Gastrocnemius medialis (tissue), 4 donors: ENCODE measurements around the gene C19orf44. TPM values are rescaled to one million over a fixed set of nuclear protein-coding genes. Genes with fewer than 3 reads are reported as not detected.

Experiments
- ATAC-seq, 2 donors: fragments of 150-250 bp; one replicate each; pipeline ENCODE4 v1.9.1; 2016
- DNase-seq, 2 donors: peaks; one replicate each; pipeline ENCODE4 v3.0.0-alpha.2; 2019
- H3K27ac ChIP-seq, 4 donors: fragments of 200-600 bp; sonication (generic); 1 replicate in 1 of 4; 2 replicates in 3 of 4; pipeline ENCODE4 v1.5.1; 2016 to 2018; ENCODE audit warnings: mild to moderate bottlenecking in 2 of 4, moderate library complexity in 1 of 4
- H3K27me3 ChIP-seq, 3 donors: fragments of 200-600 bp; sonication (generic) in 2 of 3; 1 replicate in 1 of 3; 2 replicates in 2 of 3; pipeline versions ENCODE4 v1.5.1 to v1.6.0; 2016 to 2019; ENCODE audit warnings: mild to moderate bottlenecking in 1 of 3, moderate library complexity in 1 of 3
- H3K36me3 ChIP-seq, 2 donors: fragments of 200-600 bp; sonication (generic) in 1 of 2; one replicate each; pipeline ENCODE4 v1.5.1; 2017 to 2018
- H3K4me1 ChIP-seq, 2 donors: fragments of 200-600 bp; sonication (generic) in 1 of 2; one replicate each; pipeline ENCODE4 v1.5.1; 2016 to 2017; ENCODE audit warnings: mild to moderate bottlenecking in 2 of 2
- H3K4me3 ChIP-seq, 4 donors: fragments of 200-600 bp; sonication (generic) in 3 of 4; 1 replicate in 1 of 4; 2 replicates in 3 of 4; pipeline ENCODE4 v1.5.1; 2016 to 2019; ENCODE audit warnings: mild to moderate bottlenecking in 2 of 4
- H3K9me3 ChIP-seq, 3 donors: fragments of 200-600 bp; sonication (generic) in 2 of 3; 1 replicate in 1 of 3; 2 replicates in 2 of 3; pipeline ENCODE4 v1.5.1; 2016 to 2019
- POLR2A ChIP-seq, 2 donors: fragments of 450-650 bp; IDR thresholded peaks; one replicate each; pipeline ENCODE4 v1.6.1; 2017; ENCODE audit warnings: antibody characterized with exemption in 2 of 2, mild to moderate bottlenecking in 2 of 2, moderate library complexity in 2 of 2
- in situ Hi-C, 4 donors: fragments of 200-750 bp; cut with MboI; loops; one replicate each; pipeline versions ENCODE4 v1.15.0 to v1.8.0; 2017; ENCODE audit warnings: low sequenced_read_pairs in 4 of 4
- intact Hi-C: fragments of 100-400 bp; cut with DNase I; formaldehyde crosslinking; loops from one replicate; pipeline ENCODE4 v1.15.1; 2023; ENCODE audit warnings: low total_unique reads
- total RNA-seq, 4 donors: library from RNA; depleted of rRNA; stranded (reverse); fragments of >200 nt; gene quantifications; one replicate each; pipeline versions ENCODE4 v1.1.0 to v1.2.3, GENCODE V29; 2016
- TF ChIP-seq, protein P1 (sequence below), 5 experiments: fragments of 450-650 bp in 3 of 5; fragments of 200-600 bp in 2 of 5; sonication (generic) in 2 of 5; IDR thresholded peaks in 4 of 5; conservative IDR thresholded peaks in 1 of 5; 1 replicate in 4 of 5; 2 replicates in 1 of 5; pipeline ENCODE4 v1.5.1; 2016 to 2019; ENCODE audit warnings: antibody characterized with exemption in 5 of 5, mild to moderate bottlenecking in 3 of 5, moderate library complexity in 3 of 5

Gene C19orf44
- total RNA-seq, 4 donors from 2014 or later, result 4.1 to 7.1 (median 5.0) TPM

- Histone ChIP-seq H3K27me3 (no peaks in the 10 kb centered on the region), H3K36me3 (peaks cover 0 to 78% of the 10 kb centered on the region in 2 donors), H3K27ac (no peak overlapping the region), H3K4me1 (no peaks in the 10 kb centered on the region), H3K9me3 (no peaks in the 10 kb centered on the region), H3K4me3 (no peak overlapping the region)
- in situ Hi-C loops, result loop anchor here in 1 of 4 donors (25.0 kb wide), 1 partner anchor 305 kb away; no protein-coding TSS in a partner anchor
- DNase-seq (no peak), ATAC-seq (peak in 1 of 2 donors; percentile 12)
- no peak for TF ChIP-seq POLR2A (IDR thresholded peaks at IDR 0.05)
- TF ChIP-seq, protein P1, sequence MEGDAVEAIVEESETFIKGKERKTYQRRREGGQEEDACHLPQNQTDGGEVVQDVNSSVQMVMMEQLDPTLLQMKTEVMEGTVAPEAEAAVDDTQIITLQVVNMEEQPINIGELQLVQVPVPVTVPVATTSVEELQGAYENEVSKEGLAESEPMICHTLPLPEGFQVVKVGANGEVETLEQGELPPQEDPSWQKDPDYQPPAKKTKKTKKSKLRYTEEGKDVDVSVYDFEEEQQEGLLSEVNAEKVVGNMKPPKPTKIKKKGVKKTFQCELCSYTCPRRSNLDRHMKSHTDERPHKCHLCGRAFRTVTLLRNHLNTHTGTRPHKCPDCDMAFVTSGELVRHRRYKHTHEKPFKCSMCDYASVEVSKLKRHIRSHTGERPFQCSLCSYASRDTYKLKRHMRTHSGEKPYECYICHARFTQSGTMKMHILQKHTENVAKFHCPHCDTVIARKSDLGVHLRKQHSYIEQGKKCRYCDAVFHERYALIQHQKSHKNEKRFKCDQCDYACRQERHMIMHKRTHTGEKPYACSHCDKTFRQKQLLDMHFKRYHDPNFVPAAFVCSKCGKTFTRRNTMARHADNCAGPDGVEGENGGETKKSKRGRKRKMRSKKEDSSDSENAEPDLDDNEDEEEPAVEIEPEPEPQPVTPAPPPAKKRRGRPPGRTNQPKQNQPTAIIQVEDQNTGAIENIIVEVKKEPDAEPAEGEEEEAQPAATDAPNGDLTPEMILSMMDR (IDR thresholded peaks at IDR 0.05 in 4 of 5, conservative IDR thresholded peaks at IDR 0.05 in 1 of 5), result no peak
- intact Hi-C loops, result no loop called here
Observed at GRCh38 chr19:16516923-16517610, 20.9 kb downstream of the C19orf44 start.

GRCh38 chr19:16518061-16518460, 21.9 kb downstream of the C19orf44 start:
- Histone ChIP-seq H3K9me3 (no peaks in the 10 kb centered on the region), H3K4me1 (no peaks in the 10 kb centered on the region), H3K36me3 (peaks cover 0 to 86% of the 10 kb centered on the region in 2 donors), H3K27ac (no peak overlapping the region), H3K27me3 (no peaks in the 10 kb centered on the region), H3K4me3 (no peak overlapping the region)
- TF ChIP-seq, protein P1 (IDR thresholded peaks at IDR 0.05 in 4 of 5, conservative IDR thresholded peaks at IDR 0.05 in 1 of 5), result no peak
- no peak for TF ChIP-seq POLR2A (IDR thresholded peaks at IDR 0.05)
- no peak for DNase-seq
- in situ Hi-C loops, result loop anchor here in 1 of 4 donors (25.0 kb wide), 1 partner anchor 306 kb away; no protein-coding TSS in a partner anchor
- intact Hi-C loops, result no loop called here
- ATAC-seq, result no peak

- intact Hi-C loops, result no loop called here
- Histone ChIP-seq H3K4me1 (no peaks in the 10 kb centered on the region), H3K36me3 (peaks cover 0 to 86% of the 10 kb centered on the region in 2 donors), H3K27ac (no peak overlapping the region), H3K27me3 (no peaks in the 10 kb centered on the region), H3K9me3 (no peaks in the 10 kb centered on the region), H3K4me3 (no peak overlapping the region)
- no peak for TF ChIP-seq POLR2A (IDR thresholded peaks at IDR 0.05)
- TF ChIP-seq, protein P1 (IDR thresholded peaks at IDR 0.05 in 4 of 5, conservative IDR thresholded peaks at IDR 0.05 in 1 of 5), result no peak
- in situ Hi-C loops, result loop anchor here in 1 of 4 donors (25.0 kb wide), 1 partner anchor 306 kb away; no protein-coding TSS in a partner anchor
- DNase-seq, result no peak
- no peak for ATAC-seq
Observed at GRCh38 chr19:16518483-16519229, 22.5 kb downstream of the C19orf44 start.

DNA sequence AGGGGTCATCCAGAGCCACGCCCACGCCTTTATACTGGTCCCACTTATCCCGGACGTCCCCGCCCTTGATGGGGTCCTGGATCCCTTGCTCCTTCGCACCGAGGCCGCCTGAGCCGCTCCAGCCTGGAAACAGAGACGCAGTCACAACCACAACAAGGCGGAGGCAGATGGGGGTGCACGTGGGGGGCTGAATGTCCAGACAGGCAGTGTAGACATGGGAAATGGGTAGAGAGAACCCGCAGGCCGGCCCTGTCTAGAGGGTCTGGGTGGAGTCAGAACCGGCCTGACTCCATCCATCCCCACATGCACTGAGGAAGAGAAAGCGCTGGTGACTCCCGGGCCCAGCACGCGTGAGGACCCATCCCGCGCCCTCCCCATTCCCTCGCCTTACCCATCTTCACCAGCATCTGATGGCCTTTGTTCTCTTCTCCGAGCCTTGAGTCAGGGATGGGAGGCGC, 23.1 kb downstream of the C19orf44 start:
- H3K4me1 ChIP-seq, result no peaks in the 10 kb centered on the region
- DNase-seq, result no peak
- in situ Hi-C loops, result loop anchor here in 1 of 4 donors (25.0 kb wide), 1 partner anchor 307 kb away; no protein-coding TSS in a partner anchor
- H3K9me3 ChIP-seq, result no peaks in the 10 kb centered on the region
- no peak overlapping the region for H3K27ac ChIP-seq
- TF ChIP-seq, protein P1 (IDR thresholded peaks at IDR 0.05 in 4 of 5, conservative IDR thresholded peaks at IDR 0.05 in 1 of 5), result no peak
- TF ChIP-seq POLR2A (IDR thresholded peaks at IDR 0.05), result no peak
- no peak for ATAC-seq
- intact Hi-C loops, result no loop called here
- no peak overlapping the region for H3K4me3 ChIP-seq
- no peaks in the 10 kb centered on the region for H3K27me3 ChIP-seq
- peaks cover 0 to 90% of the 10 kb centered on the region in 2 donors for H3K36me3 ChIP-seq
